ENCODE measurements around the gene PGM1.

DNA sequence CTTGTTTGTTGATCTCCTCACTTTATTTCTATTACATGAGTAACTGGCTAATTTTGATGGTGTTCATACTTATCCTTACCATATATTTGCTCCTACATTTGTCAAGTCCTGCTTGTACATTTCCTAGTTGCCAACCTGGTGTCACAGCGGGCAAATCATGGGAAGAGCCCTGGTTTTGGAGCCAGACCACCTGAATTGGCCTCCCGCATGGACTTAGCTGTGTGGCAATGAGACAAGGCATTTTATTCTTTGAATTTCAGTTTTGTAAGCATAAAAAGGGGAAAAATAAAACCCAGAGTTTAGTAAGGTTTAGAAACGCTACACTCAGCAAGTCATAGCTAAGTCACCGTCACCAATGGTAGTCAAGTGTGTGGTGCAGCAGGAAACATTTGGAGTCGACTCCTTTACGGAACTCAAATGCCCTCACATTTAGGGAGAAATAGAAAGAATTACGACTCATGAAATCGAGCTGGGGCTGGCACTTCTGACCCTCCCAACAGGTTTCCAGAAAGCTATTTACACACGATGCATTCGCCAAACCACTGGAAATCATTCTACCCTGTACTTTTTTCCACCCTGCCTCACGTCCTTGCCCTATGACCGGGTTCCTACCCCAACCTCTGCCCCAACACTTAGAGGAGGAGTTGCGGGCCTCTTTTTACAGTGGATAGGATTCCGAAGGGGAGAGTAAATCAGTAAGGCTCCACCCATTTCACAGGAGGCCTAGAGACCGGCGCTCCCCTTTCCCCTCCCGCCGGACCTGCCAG lies 492 bp upstream of the PGM1 start:
- TF ChIP-seq, protein P1, sequence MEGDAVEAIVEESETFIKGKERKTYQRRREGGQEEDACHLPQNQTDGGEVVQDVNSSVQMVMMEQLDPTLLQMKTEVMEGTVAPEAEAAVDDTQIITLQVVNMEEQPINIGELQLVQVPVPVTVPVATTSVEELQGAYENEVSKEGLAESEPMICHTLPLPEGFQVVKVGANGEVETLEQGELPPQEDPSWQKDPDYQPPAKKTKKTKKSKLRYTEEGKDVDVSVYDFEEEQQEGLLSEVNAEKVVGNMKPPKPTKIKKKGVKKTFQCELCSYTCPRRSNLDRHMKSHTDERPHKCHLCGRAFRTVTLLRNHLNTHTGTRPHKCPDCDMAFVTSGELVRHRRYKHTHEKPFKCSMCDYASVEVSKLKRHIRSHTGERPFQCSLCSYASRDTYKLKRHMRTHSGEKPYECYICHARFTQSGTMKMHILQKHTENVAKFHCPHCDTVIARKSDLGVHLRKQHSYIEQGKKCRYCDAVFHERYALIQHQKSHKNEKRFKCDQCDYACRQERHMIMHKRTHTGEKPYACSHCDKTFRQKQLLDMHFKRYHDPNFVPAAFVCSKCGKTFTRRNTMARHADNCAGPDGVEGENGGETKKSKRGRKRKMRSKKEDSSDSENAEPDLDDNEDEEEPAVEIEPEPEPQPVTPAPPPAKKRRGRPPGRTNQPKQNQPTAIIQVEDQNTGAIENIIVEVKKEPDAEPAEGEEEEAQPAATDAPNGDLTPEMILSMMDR (CRISPR knock-in tag; IDR thresholded peaks at IDR 0.05) = no peak
- TF ChIP-seq TAF1 (CRISPR knock-in tag; IDR thresholded peaks at IDR 0.05) (no peak), RFXANK (CRISPR knock-in tag; IDR thresholded peaks at IDR 0.05) (no peak), ZNF331 (CRISPR knock-in tag; IDR thresholded peaks at IDR 0.05) (no peak), ZBTB7A (CRISPR knock-in tag; IDR thresholded peaks at IDR 0.05) (no peak), ZFP41 (CRISPR knock-in tag; IDR thresholded peaks at IDR 0.05; ENCODE audit: borderline replicate concordance) (no peak), ARID2 (CRISPR knock-in tag; IDR thresholded peaks at IDR 0.05; ENCODE audit: borderline replicate concordance) (no peak), POLR2A (IDR thresholded peaks at IDR 0.05; ENCODE audit: insufficient read depth in 1 of 2, low read depth in 2 of 2, low read length in 2 of 2) (no peak; a peak in 1 of 4 replicates), RAD21 (CRISPR knock-in tag; IDR thresholded peaks at IDR 0.05) (no peak), YY1 (IDR thresholded peaks at IDR 0.05; ENCODE audit: insufficient read depth, insufficient replicate concordance, low read depth, low read length) (no peak), EP300 (IDR thresholded peaks at IDR 0.05; ENCODE audit: low read depth in 2 of 2, low read length in 2 of 2) (peak in 1 of 2 experiments; percentile 30; a peak in 1 of 4 replicates), EP300 (CRISPR knock-in tag; IDR thresholded peaks at IDR 0.05; ENCODE audit: borderline replicate concordance) (no peak), GATAD2A (CRISPR knock-in tag; IDR thresholded peaks at IDR 0.05) (no peak)
- TF ChIP-seq, protein P2, sequence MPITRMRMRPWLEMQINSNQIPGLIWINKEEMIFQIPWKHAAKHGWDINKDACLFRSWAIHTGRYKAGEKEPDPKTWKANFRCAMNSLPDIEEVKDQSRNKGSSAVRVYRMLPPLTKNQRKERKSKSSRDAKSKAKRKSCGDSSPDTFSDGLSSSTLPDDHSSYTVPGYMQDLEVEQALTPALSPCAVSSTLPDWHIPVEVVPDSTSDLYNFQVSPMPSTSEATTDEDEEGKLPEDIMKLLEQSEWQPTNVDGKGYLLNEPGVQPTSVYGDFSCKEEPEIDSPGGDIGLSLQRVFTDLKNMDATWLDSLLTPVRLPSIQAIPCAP (CRISPR knock-in tag; IDR thresholded peaks at IDR 0.05; ENCODE audit: low read depth) = no peak
- TF ChIP-seq, protein P3, sequence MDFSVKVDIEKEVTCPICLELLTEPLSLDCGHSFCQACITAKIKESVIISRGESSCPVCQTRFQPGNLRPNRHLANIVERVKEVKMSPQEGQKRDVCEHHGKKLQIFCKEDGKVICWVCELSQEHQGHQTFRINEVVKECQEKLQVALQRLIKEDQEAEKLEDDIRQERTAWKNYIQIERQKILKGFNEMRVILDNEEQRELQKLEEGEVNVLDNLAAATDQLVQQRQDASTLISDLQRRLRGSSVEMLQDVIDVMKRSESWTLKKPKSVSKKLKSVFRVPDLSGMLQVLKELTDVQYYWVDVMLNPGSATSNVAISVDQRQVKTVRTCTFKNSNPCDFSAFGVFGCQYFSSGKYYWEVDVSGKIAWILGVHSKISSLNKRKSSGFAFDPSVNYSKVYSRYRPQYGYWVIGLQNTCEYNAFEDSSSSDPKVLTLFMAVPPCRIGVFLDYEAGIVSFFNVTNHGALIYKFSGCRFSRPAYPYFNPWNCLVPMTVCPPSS (IDR thresholded peaks at IDR 0.05) = no peak

All from HepG2 (cell line).